H1 (cell line): ENCODE results near the gene DPPA4. TPM values are rescaled to one million over a fixed set of nuclear protein-coding genes. Genes with fewer than 3 reads are reported as not detected.

Source experiments
- CTCF ChIA-PET: fragments of 300-600 bp; sonication (Branson Sonifier 250); formaldehyde crosslinking; loops from one replicate; lab custom pipeline; 2021; ENCODE audit not compliant: partially characterized antibody; lab: Charles Lee
- POLR2A ChIA-PET: fragments of 300-600 bp; sonication (Branson Sonifier 250); formaldehyde crosslinking; loops from one replicate; lab custom pipeline; 2021; ENCODE audit warnings: inconsistent platforms; ENCODE audit not compliant: partially characterized antibody; lab: Charles Lee
- DNase-seq, 2 experiments: peaks; one replicate each; pipeline versions ENCODE4 v3.0.0 to v3.0.0-alpha.2; 2010 to 2022; ENCODE audit warnings: low spot score in 2 of 2, low read depth in 1 of 2, mixed read lengths in 1 of 2
- FAIRE-seq: peaks from 2 replicates; lab custom pipeline; 2011; peaks lifted over from hg19 to GRCh38; lab: Jason Lieb, UNC
- H2AFZ ChIP-seq: 2 replicates; pipeline ENCODE4 v1.8.1; 2012; ENCODE audit warnings: low read length, inconsistent platforms
- H2AK5ac ChIP-seq: 2 replicates; pipeline ENCODE4 v1.6.1; 2013; ENCODE audit warnings: low read depth, low read length
- H2BK120ac ChIP-seq: replicated peaks from 2 replicates; pipeline ENCODE3; 2013; ENCODE audit warnings: low read depth, low read length, inconsistent platforms
- H2BK12ac ChIP-seq: 2 replicates; pipeline ENCODE4 v1.6.1; 2013; ENCODE audit warnings: low read depth, low read length
- H2BK15ac ChIP-seq: 2 replicates; pipeline ENCODE4 v1.6.1; 2013; ENCODE audit warnings: low read length
- H2BK20ac ChIP-seq: 2 replicates; pipeline ENCODE4 v1.6.1; 2013; ENCODE audit warnings: low read length
- H2BK5ac ChIP-seq: 2 replicates; pipeline ENCODE4 v1.6.1; 2013; ENCODE audit warnings: low read depth, low read length
- H3K14ac ChIP-seq: 2 replicates; pipeline ENCODE4 v1.6.1; 2013; ENCODE audit warnings: inconsistent platforms; ENCODE audit not compliant: insufficient read length
- H3K18ac ChIP-seq: 2 replicates; pipeline ENCODE4 v1.6.1; 2013; ENCODE audit warnings: low read length; ENCODE audit errors: extremely low read depth
- H3K23ac ChIP-seq: 2 replicates; pipeline ENCODE4 v1.6.1; 2013; ENCODE audit warnings: inconsistent platforms; ENCODE audit not compliant: insufficient read length
- H3K23me2 ChIP-seq: 2 replicates; pipeline ENCODE4 v1.6.1; 2013; ENCODE audit warnings: low read depth, low read length
- H3K27ac ChIP-seq: 2 replicates; pipeline ENCODE4 v1.6.1; 2011; ENCODE audit warnings: low read depth, low read length, inconsistent platforms
- H3K27me3 ChIP-seq, 4 experiments: replicated peaks in 1 of 4; 1 replicate in 1 of 4; 2 replicates in 3 of 4; pipeline versions ENCODE4 v1.6.1 to v1.8.1; 2011 to 2013; ENCODE audit warnings: low read length in 3 of 4, mild to moderate bottlenecking in 3 of 4, inconsistent platforms in 2 of 4, mixed read lengths in 2 of 4, moderate library complexity in 1 of 4; ENCODE audit not compliant: control insufficient read depth in 3 of 4, insufficient read depth in 3 of 4; ENCODE audit errors: extremely low read depth in 1 of 4
- H3K36me3 ChIP-seq, 4 experiments: 2 replicates each; pipeline versions ENCODE4 v1.6.1 to v1.8.1; 2011 to 2013; ENCODE audit warnings: mild to moderate bottlenecking in 4 of 4, low read length in 3 of 4, moderate library complexity in 2 of 4, control low read depth in 1 of 4, inconsistent platforms in 1 of 4; ENCODE audit not compliant: insufficient read depth in 4 of 4, control insufficient read depth in 2 of 4
- H3K4ac ChIP-seq: replicated peaks from 2 replicates; pipeline ENCODE3; 2013; ENCODE audit warnings: low read length, low read depth, mixed read lengths, inconsistent platforms; ENCODE audit not compliant: insufficient read length
- H3K4me1 ChIP-seq, 4 experiments: replicated peaks in 1 of 4; 1 replicate in 1 of 4; 2 replicates in 3 of 4; pipeline versions ENCODE4 v1.6.1 to v1.8.1; 2011 to 2013; ENCODE audit warnings: low read length in 3 of 4, inconsistent platforms in 2 of 4, mixed read lengths in 1 of 4; ENCODE audit not compliant: insufficient read depth in 4 of 4, control insufficient read depth in 3 of 4
- H3K4me2 ChIP-seq, 2 experiments: 2 replicates each; pipeline versions ENCODE4 v1.6.1 to v1.8.1; 2011 to 2013; ENCODE audit warnings: low read depth in 2 of 2, low read length in 2 of 2, control low read depth in 1 of 2, inconsistent platforms in 1 of 2, mild to moderate bottlenecking in 1 of 2; ENCODE audit not compliant: insufficient read depth in 1 of 2
- H3K4me3 ChIP-seq, 4 experiments: fragments of 200-600, 300-600 bp in 1 of 4; sonication (generic), shearing (Covaris generic), sonication (Bioruptor Twin) in 1 of 4; 2 replicates each; pipeline versions ENCODE4 v1.5.1 to v1.8.1; 2011 to 2016; ENCODE audit warnings: low read length in 4 of 4, low read depth in 3 of 4, control low read depth in 2 of 4, inconsistent platforms in 2 of 4, mild to moderate bottlenecking in 2 of 4, mixed read lengths in 1 of 4, moderate library complexity in 1 of 4; ENCODE audit not compliant: insufficient read depth in 2 of 4; ENCODE audit errors: extremely low read depth in 1 of 4
- H3K56ac ChIP-seq: replicated peaks from 2 replicates; pipeline ENCODE3; 2013; ENCODE audit warnings: low read depth, mild to moderate bottlenecking, mixed read lengths, low read length, inconsistent platforms; ENCODE audit not compliant: insufficient read length
- H3K79me1 ChIP-seq: 2 replicates; pipeline ENCODE4 v1.6.1; 2013; ENCODE audit warnings: low read depth, low read length, control low read depth
- H3K79me2 ChIP-seq, 2 experiments: 2 replicates each; pipeline versions ENCODE4 v1.6.1 to v1.8.1; 2012 to 2013; ENCODE audit warnings: low read length in 2 of 2, mild to moderate bottlenecking in 2 of 2, inconsistent platforms in 1 of 2; ENCODE audit not compliant: insufficient read depth in 2 of 2, control insufficient read depth in 1 of 2
- H3K9ac ChIP-seq, 4 experiments: replicated peaks in 1 of 4; 1 replicate in 1 of 4; 2 replicates in 3 of 4; pipeline versions ENCODE4 v1.6.1 to v1.8.1; 2011 to 2013; ENCODE audit warnings: low read depth in 3 of 4, low read length in 3 of 4, control low read depth in 2 of 4, mild to moderate bottlenecking in 2 of 4, moderate library complexity in 2 of 4, inconsistent platforms in 1 of 4; ENCODE audit errors: extremely low read depth in 1 of 4
- H3K9me3 ChIP-seq, 2 experiments: 2 replicates each; pipeline versions ENCODE4 v1.6.1 to v1.8.1; 2012 to 2013; ENCODE audit warnings: mild to moderate bottlenecking in 2 of 2, moderate library complexity in 2 of 2, control low read depth in 1 of 2, inconsistent platforms in 1 of 2, low read depth in 1 of 2, low read length in 1 of 2, mixed read lengths in 1 of 2; ENCODE audit not compliant: insufficient read depth in 2 of 2
- H4K20me1 ChIP-seq, 2 experiments: replicated peaks in 1 of 2; 2 replicates each; pipeline versions ENCODE3 to v1.8.1; 2011 to 2013; ENCODE audit warnings: inconsistent platforms in 2 of 2, low read length in 2 of 2, mild to moderate bottlenecking in 1 of 2; ENCODE audit not compliant: insufficient read depth in 2 of 2, control insufficient read depth in 1 of 2
- H4K5ac ChIP-seq: 2 replicates; pipeline ENCODE4 v1.6.1; 2013; ENCODE audit warnings: low read length, low read depth, mixed read lengths, inconsistent platforms; ENCODE audit not compliant: insufficient read length
- H4K8ac ChIP-seq: 2 replicates; pipeline ENCODE4 v1.8.0; 2013; ENCODE audit warnings: mild to moderate bottlenecking, moderate library complexity, low read length, inconsistent platforms; ENCODE audit not compliant: insufficient read depth; ENCODE audit errors: extremely low read depth
- H4K91ac ChIP-seq: replicated peaks from 2 replicates; pipeline ENCODE3; 2013; ENCODE audit warnings: low read length, mixed read lengths, inconsistent platforms; ENCODE audit not compliant: insufficient read length
- BCL11A ChIP-seq, 2 experiments: IDR thresholded peaks; one replicate each; pipeline ENCODE4 v1.6.1; 2011; ENCODE audit warnings: low read depth in 2 of 2, low read length in 2 of 2, mild to moderate bottlenecking in 2 of 2
- CEBPB ChIP-seq: IDR thresholded peaks from 2 replicates; pipeline ENCODE4 v1.6.1; 2012; ENCODE audit warnings: low read depth, low read length
- HDAC2 ChIP-seq, 2 experiments: fragments of 300-600 bp in 1 of 2; sonication (generic) in 1 of 2; IDR thresholded peaks; 2 replicates each; pipeline ENCODE4 v1.6.1; 2011 to 2012; ENCODE audit warnings: low read depth in 2 of 2, low read length in 2 of 2, mild to moderate bottlenecking in 2 of 2, moderate library complexity in 2 of 2, borderline replicate concordance in 1 of 2, inconsistent platforms in 1 of 2
- JUN ChIP-seq: IDR thresholded peaks from 2 replicates; pipeline ENCODE4 v1.6.1; 2011; ENCODE audit warnings: low read depth, mild to moderate bottlenecking, improper control_type of control experiment, low read length
- RXRA ChIP-seq: IDR thresholded peaks from 2 replicates; pipeline ENCODE4 v1.6.1; 2011; ENCODE audit warnings: low read depth, mild to moderate bottlenecking, low read length, moderate library complexity; ENCODE audit not compliant: insufficient read depth
- SIX5 ChIP-seq: IDR thresholded peaks from 2 replicates; pipeline ENCODE4 v1.6.1; 2011; ENCODE audit warnings: mild to moderate bottlenecking, low read depth, low read length
- WGBS, 2 experiments: shearing (Covaris generic) in 1 of 2; methylation state at CpG; one replicate each; pipeline versions ENCODE4 v1.1.6 to v1.1.7; 2013 to 2015; ENCODE audit warnings: low lambda C conversion rate in 2 of 2, mixed read lengths in 2 of 2, inconsistent platforms in 1 of 2, low coverage in 1 of 2, missing lambda C conversion rate in 1 of 2; ENCODE audit not compliant: insufficient replicate concordance in 2 of 2, insufficient coverage in 1 of 2, insufficient read length in 1 of 2; ENCODE audit errors: extremely low coverage in 1 of 2, missing lambda C conversion rate in 1 of 2; 5-methylcytosine and 5-hydroxymethylcytosine counted together
- polyA plus RNA-seq, 7 experiments: library from polyadenylated mRNA; depleted of rRNA in 3 of 7; stranded (reverse) in 5 of 7; unstranded in 2 of 7; fragments of >200 nt in 5 of 7; fragments of 200-250 nt in 2 of 7; gene quantifications; 1 replicate in 5 of 7; 2 replicates in 1 of 7; 4 replicates in 1 of 7; pipeline versions ENCODE4 v1.2.1 to v1.2.3, GENCODE V29; 2011 to 2013; ENCODE audit warnings: missing spikeins in 2 of 7, mixed read lengths in 2 of 7
- total RNA-seq: library from RNA; stranded (reverse); fragmentation: NEBNext Ultra II Directional; extraction: Animal tissue kit (Norgen Biotek cat#: 25700); gene quantifications from 2 replicates; pipeline ENCODE4 v1.2.1, GENCODE V29; 2021

DPPA4 gene
- total and polyA plus RNA-seq, 2 of the 8 experiments (the other 6 are each of a cell fraction or from before 2014, with no cell fraction given): 424 to 772 TPM

DNA sequence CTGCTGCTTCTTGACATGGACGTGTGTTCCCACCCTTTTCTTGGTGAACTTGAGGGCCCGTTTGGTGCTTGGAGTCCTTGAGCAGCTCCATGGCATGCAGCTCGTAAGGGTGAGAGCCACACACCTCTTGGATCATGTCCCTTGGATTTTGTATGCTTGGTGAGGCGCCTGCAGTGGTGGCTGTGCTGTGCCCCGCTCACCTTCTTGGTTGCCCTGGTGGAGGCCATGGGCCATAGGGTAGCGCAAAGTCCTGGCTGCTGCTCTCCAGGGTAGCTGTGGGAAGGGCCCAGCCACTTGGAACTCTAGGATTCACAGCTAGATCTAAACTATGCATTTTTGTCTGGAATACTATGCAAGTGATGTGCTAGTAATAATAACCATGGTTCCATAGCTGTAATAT, 26.7 kb upstream of the DPPA4 start:
- no peak overlapping the region for H3K4me3 ChIP-seq
- ChIA-PET CTCF (interaction anchor here (0.8 to 1.4 kb wide), 7 partner anchors 12 to 51 kb away, joined by 3 to 5 read pairs (median 3); no protein-coding TSS in a partner anchor), POLR2A (interaction anchor here (0.9 to 16.7 kb wide), 6 partner anchors 9 to 34 kb away, joined by 4 to 402 read pairs (median 8); partner anchors contain the start of gene DPPA4)
- no peaks in the 10 kb centered on the region for H4K20me1 ChIP-seq
- FAIRE-seq: no peak
- H3K4me2 ChIP-seq: no peak overlapping the region
- H4K5ac ChIP-seq: no peak overlapping the region
- no peaks in the 10 kb centered on the region for H3K23me2 ChIP-seq
- no peak overlapping the region for H2AFZ ChIP-seq
- H2BK120ac ChIP-seq: no peak overlapping the region
- 86% methylated on average over 6 of the region's 6 CpGs; no CpG with 5 or more reads in 1 of the 2 experiments for WGBS, 2 experiments
- 0 out of 2 replicates have a peak, but pooled peaks cover under 1% of the 10 kb centered on the region for H3K79me1 ChIP-seq
- no peak overlapping the region for H2BK15ac ChIP-seq
- no peak overlapping the region for H2AK5ac ChIP-seq
- no peaks in the 10 kb centered on the region for H3K9me3 ChIP-seq
- no peak overlapping the region for H3K14ac ChIP-seq
- no peak overlapping the region for H3K23ac ChIP-seq
- no peak for TF ChIP-seq JUN
- TF ChIP-seq CEBPB: no peak
- no peak for TF ChIP-seq HDAC2 (IDR thresholded peaks at IDR 0.05; ENCODE audit: borderline replicate concordance in 1 of 2, low read depth in 2 of 2, low read length in 2 of 2)
- no peak for TF ChIP-seq BCL11A (IDR thresholded peaks at IDR 0.05; ENCODE audit: low read depth in 2 of 2, low read length in 2 of 2)
- no peak for TF ChIP-seq RXRA
- TF ChIP-seq SIX5: no peak
- no peak overlapping the region for H3K18ac ChIP-seq
- H4K8ac ChIP-seq: no peak overlapping the region
- no peak overlapping the region for H3K4ac ChIP-seq
- H3K27me3 ChIP-seq: no peaks in the 10 kb centered on the region
- no peaks in the 10 kb centered on the region; a peak in 1 of 7 replicates for H3K4me1 ChIP-seq
- DNase-seq: no peak
- no peak overlapping the region for H3K56ac ChIP-seq
- no peak overlapping the region for H2BK5ac ChIP-seq
- H4K91ac ChIP-seq: no peak overlapping the region
- peak overlapping the region; percentile 22; the same call in 1 of the 2 replicates for H2BK12ac ChIP-seq
- no peak overlapping the region for H3K9ac ChIP-seq
- no peak overlapping the region for H3K27ac ChIP-seq
- no peak overlapping the region for H2BK20ac ChIP-seq
- H3K36me3 ChIP-seq: peaks cover 0 to 17% (median 0%) of the 10 kb centered on the region in 4 experiments; a peak in 1 of 8 replicates
- H3K79me2 ChIP-seq: peaks cover 0 to 3% of the 10 kb centered on the region in 2 experiments; a peak in 1 of 4 replicates
